Neural progenitor cell (in vitro differentiated cells): Measurements from ENCODE around the gene UNC5B. TPM values are rescaled to one million over a fixed set of nuclear protein-coding genes. Genes with fewer than 3 reads are reported as not detected.

Source experiments
- DNase-seq: peaks from one replicate; pipeline ENCODE4 v3.0.0-alpha.2; 2016; ENCODE audit warnings: low spot score
- H2AFZ ChIP-seq: fragments of 200-600 bp; sonication (generic); replicated peaks from 2 replicates; pipeline ENCODE4 v1.6.1; 2016; ENCODE audit warnings: antibody characterized with exemption
- H3F3A ChIP-seq: fragments of 200-600 bp; sonication (generic); 2 replicates; pipeline ENCODE4 v1.6.1; 2016; ENCODE audit warnings: antibody characterized with exemption, low read depth
- H3K27ac ChIP-seq: fragments of 200-600 bp; sonication (generic); 2 replicates; pipeline ENCODE4 v1.5.1; 2016; ENCODE audit warnings: mild to moderate bottlenecking
- H3K27me3 ChIP-seq: fragments of 200-600 bp; sonication (generic); 2 replicates; pipeline ENCODE4 v1.6.1; 2016; ENCODE audit warnings: mild to moderate bottlenecking, moderate library complexity
- H3K36me3 ChIP-seq: fragments of 200-600 bp; sonication (generic); 2 replicates; pipeline ENCODE4 v1.5.1; 2016
- H3K4me1 ChIP-seq: fragments of 200-600 bp; sonication (generic); 2 replicates; pipeline ENCODE4 v1.6.1; 2016; ENCODE audit warnings: mixed run types
- H3K4me2 ChIP-seq: fragments of 200-600 bp; sonication (generic); 2 replicates; pipeline ENCODE4 v1.6.1; 2016
- H3K4me3 ChIP-seq: fragments of 200-600 bp; sonication (generic); 2 replicates; pipeline ENCODE4 v1.5.1; 2016
- H3K79me2 ChIP-seq: fragments of 200-600 bp; sonication (generic); 2 replicates; pipeline ENCODE4 v1.6.1; 2016; ENCODE audit warnings: low read depth
- H3K9ac ChIP-seq: fragments of 200-600 bp; sonication (generic); 2 replicates; pipeline ENCODE4 v1.6.1; 2016
- H3K9me3 ChIP-seq: fragments of 200-600 bp; sonication (generic); 2 replicates; pipeline ENCODE4 v1.5.1; 2016; ENCODE audit warnings: low read depth
- H4K20me1 ChIP-seq: fragments of 200-600 bp; sonication (generic); 2 replicates; pipeline ENCODE4 v1.6.1; 2016; ENCODE audit warnings: low read depth
- H3K27ac Mint-ChIP-seq: 3 replicates; pipeline ENCODE4 v1.8.0; 2021; ENCODE audit warnings: mixed read lengths
- H3K27me3 Mint-ChIP-seq: 2 replicates; pipeline ENCODE4 v1.8.0; 2022; ENCODE audit warnings: low read depth, mild to moderate bottlenecking, inconsistent platforms, moderate library complexity, mixed read lengths; ENCODE audit not compliant: insufficient read depth
- H3K36me3 Mint-ChIP-seq: 3 replicates; pipeline ENCODE4 v1.8.0; 2021; ENCODE audit warnings: mixed read lengths
- H3K4me1 Mint-ChIP-seq: 3 replicates; pipeline ENCODE4 v1.8.0; 2021; ENCODE audit warnings: mixed read lengths
- H3K4me3 Mint-ChIP-seq: 3 replicates; pipeline ENCODE4 v1.8.0; 2021; ENCODE audit warnings: mild to moderate bottlenecking, moderate library complexity, mixed read lengths
- H3K9me3 Mint-ChIP-seq: 3 replicates; pipeline ENCODE4 v1.8.0; 2020; ENCODE audit warnings: mixed read lengths
- EZH2 ChIP-seq: fragments of 200-600 bp; sonication (generic); IDR thresholded peaks from 2 replicates; pipeline ENCODE4 v1.6.1; 2017; ENCODE audit warnings: antibody characterized with exemption, mild to moderate bottlenecking, moderate library complexity
- EZH2phosphoT487 ChIP-seq: fragments of 200-600 bp; sonication (generic); IDR thresholded peaks from 2 replicates; pipeline ENCODE4 v1.6.1; 2017; ENCODE audit warnings: antibody characterized with exemption
- total RNA-seq: library from RNA; depleted of rRNA; stranded (reverse); fragments of >200 nt; gene quantifications from 2 replicates; pipeline ENCODE4 v1.2.3, GENCODE V29; 2015; ENCODE audit warnings: low replicate concordance
- TF ChIP-seq, protein P1 (sequence below): fragments of 200-600 bp; sonication (generic); IDR thresholded peaks from 2 replicates; pipeline ENCODE4 v1.5.1; 2017; ENCODE audit warnings: antibody characterized with exemption, mild to moderate bottlenecking

UNC5B gene
- total RNA-seq, 1 donor from 2014 or later = 3.3 TPM

DNA sequence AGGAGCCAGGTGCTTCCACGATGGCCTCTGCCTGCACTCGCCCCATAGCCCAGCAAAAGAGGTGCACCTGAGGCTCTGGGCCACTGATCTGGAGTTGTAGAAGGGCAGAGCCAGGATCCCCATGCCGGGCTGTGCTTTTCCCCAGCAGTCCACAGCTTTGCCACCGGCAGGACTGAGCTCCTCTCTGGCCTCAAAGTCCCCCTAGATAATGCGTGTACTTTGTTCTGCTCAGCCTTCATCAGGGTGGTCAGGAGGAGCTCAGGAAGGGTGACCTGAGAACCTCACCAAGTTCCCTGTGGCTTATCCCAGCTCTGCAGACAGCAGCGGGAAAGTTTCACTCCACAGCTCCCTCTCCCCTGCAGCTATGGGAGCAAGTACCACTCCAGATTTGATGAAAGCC lies 27.9 kb upstream of the UNC5B start:
- Histone ChIP-seq H2AFZ (no peak overlapping the region), H3K79me2 (no peaks in the 10 kb centered on the region), H3F3A (no peaks in the 10 kb centered on the region), H3K27ac (no peak overlapping the region), H3K27me3 (no peaks in the 10 kb centered on the region), H3K4me2 (no peak overlapping the region), H3K36me3 (no peaks in the 10 kb centered on the region), H3K9me3 (no peaks in the 10 kb centered on the region), H4K20me1 (no peaks in the 10 kb centered on the region), H3K4me3 (no peak overlapping the region), H3K4me1 (no peaks in the 10 kb centered on the region), H3K9ac (no peak overlapping the region)
- no peak for TF ChIP-seq EZH2
- no peak overlapping the region for H3K4me3 Mint-ChIP-seq
- DNase-seq = no peak
- H3K36me3 Mint-ChIP-seq = no peaks in the 10 kb centered on the region
- no peaks in the 10 kb centered on the region for H3K4me1 Mint-ChIP-seq
- peaks cover 5% of the 10 kb centered on the region for H3K27me3 Mint-ChIP-seq
- no peaks in the 10 kb centered on the region for H3K9me3 Mint-ChIP-seq
- no peak overlapping the region for H3K27ac Mint-ChIP-seq

GRCh38 chr10:71185209-71185608 lies 27.2 kb upstream of the UNC5B start:
- no peaks in the 10 kb centered on the region for H3K36me3 ChIP-seq
- peaks cover 5% of the 10 kb centered on the region for H3K27me3 Mint-ChIP-seq
- no peak overlapping the region for H3K9ac ChIP-seq
- no peak overlapping the region for H3K4me3 ChIP-seq
- H3K27ac Mint-ChIP-seq = no peak overlapping the region
- H3F3A ChIP-seq = no peaks in the 10 kb centered on the region
- H4K20me1 ChIP-seq = no peaks in the 10 kb centered on the region
- H3K4me2 ChIP-seq = no peak overlapping the region
- no peaks in the 10 kb centered on the region for H3K4me1 ChIP-seq
- H3K27me3 ChIP-seq = no peaks in the 10 kb centered on the region
- no peaks in the 10 kb centered on the region for H3K79me2 ChIP-seq
- no peaks in the 10 kb centered on the region for H3K4me1 Mint-ChIP-seq
- no peaks in the 10 kb centered on the region for H3K36me3 Mint-ChIP-seq
- H3K27ac ChIP-seq = no peak overlapping the region
- no peaks in the 10 kb centered on the region for H3K9me3 ChIP-seq
- no peak overlapping the region for H3K4me3 Mint-ChIP-seq
- no peak for DNase-seq
- no peaks in the 10 kb centered on the region for H3K9me3 Mint-ChIP-seq
- no peak overlapping the region for H2AFZ ChIP-seq
- TF ChIP-seq, protein P1, sequence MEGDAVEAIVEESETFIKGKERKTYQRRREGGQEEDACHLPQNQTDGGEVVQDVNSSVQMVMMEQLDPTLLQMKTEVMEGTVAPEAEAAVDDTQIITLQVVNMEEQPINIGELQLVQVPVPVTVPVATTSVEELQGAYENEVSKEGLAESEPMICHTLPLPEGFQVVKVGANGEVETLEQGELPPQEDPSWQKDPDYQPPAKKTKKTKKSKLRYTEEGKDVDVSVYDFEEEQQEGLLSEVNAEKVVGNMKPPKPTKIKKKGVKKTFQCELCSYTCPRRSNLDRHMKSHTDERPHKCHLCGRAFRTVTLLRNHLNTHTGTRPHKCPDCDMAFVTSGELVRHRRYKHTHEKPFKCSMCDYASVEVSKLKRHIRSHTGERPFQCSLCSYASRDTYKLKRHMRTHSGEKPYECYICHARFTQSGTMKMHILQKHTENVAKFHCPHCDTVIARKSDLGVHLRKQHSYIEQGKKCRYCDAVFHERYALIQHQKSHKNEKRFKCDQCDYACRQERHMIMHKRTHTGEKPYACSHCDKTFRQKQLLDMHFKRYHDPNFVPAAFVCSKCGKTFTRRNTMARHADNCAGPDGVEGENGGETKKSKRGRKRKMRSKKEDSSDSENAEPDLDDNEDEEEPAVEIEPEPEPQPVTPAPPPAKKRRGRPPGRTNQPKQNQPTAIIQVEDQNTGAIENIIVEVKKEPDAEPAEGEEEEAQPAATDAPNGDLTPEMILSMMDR = no peak
- no peak for TF ChIP-seq EZH2phosphoT487
- no peak for TF ChIP-seq EZH2

- Mint-ChIP-seq H3K9me3 (no peaks in the 10 kb centered on the region), H3K4me3 (no peak overlapping the region), H3K27me3 (peaks cover 5% of the 10 kb centered on the region), H3K27ac (no peak overlapping the region), H3K36me3 (no peaks in the 10 kb centered on the region), H3K4me1 (peaks cover 6% of the 10 kb centered on the region)
- Histone ChIP-seq H4K20me1 (no peaks in the 10 kb centered on the region), H2AFZ (no peak overlapping the region), H3K27ac (no peak overlapping the region), H3K36me3 (no peaks in the 10 kb centered on the region), H3F3A (no peaks in the 10 kb centered on the region), H3K4me2 (no peak overlapping the region), H3K9me3 (no peaks in the 10 kb centered on the region), H3K9ac (no peak overlapping the region), H3K79me2 (no peaks in the 10 kb centered on the region), H3K4me1 (no peaks in the 10 kb centered on the region), H3K4me3 (no peak overlapping the region), H3K27me3 (no peaks in the 10 kb centered on the region)
- no peak for DNase-seq
- TF ChIP-seq EZH2 (no peak), EZH2phosphoT487 (no peak)
- TF ChIP-seq, protein P1 = no peak
These were observed 25.2 kb upstream of the UNC5B start for GRCh38 chr10:71187197-71187596.

- peaks cover 5% of the 10 kb centered on the region for H3K27me3 Mint-ChIP-seq
- Histone ChIP-seq H2AFZ (no peak overlapping the region), H3K79me2 (no peaks in the 10 kb centered on the region), H4K20me1 (no peaks in the 10 kb centered on the region), H3K27me3 (no peaks in the 10 kb centered on the region), H3K36me3 (no peaks in the 10 kb centered on the region), H3F3A (no peaks in the 10 kb centered on the region), H3K4me2 (no peak overlapping the region), H3K9me3 (no peaks in the 10 kb centered on the region), H3K27ac (no peak overlapping the region), H3K4me1 (no peaks in the 10 kb centered on the region), H3K9ac (no peak overlapping the region), H3K4me3 (no peak overlapping the region)
- no peak for DNase-seq
- no peaks in the 10 kb centered on the region for H3K36me3 Mint-ChIP-seq
- H3K27ac Mint-ChIP-seq = no peak overlapping the region
- no peak overlapping the region for H3K4me3 Mint-ChIP-seq
- TF ChIP-seq EZH2 (no peak), EZH2phosphoT487 (no peak)
- TF ChIP-seq, protein P1 = no peak
- peaks cover 6% of the 10 kb centered on the region for H3K4me1 Mint-ChIP-seq
- H3K9me3 Mint-ChIP-seq = no peaks in the 10 kb centered on the region
These were observed 24.8 kb upstream of the UNC5B start for GRCh38 chr10:71187600-71187999.
